Astrocyte of the spinal cord (primary cell): Measurements from ENCODE around the gene TADA2B.
"Not testable (repeated sequence)": the region's sequence is repeated elsewhere in the genome, so short reads cannot be mapped to it uniquely, and the experiment has no call there.

Experiments used
- DNase-seq: peaks from one replicate; pipeline ENCODE4 v3.0.0; 2011; ENCODE audit warnings: low read depth, low spot score
- H3K4me3 ChIP-seq: 2 replicates; pipeline ENCODE4 v1.5.1; 2011; ENCODE audit warnings: low read depth, mild to moderate bottlenecking, low read length, moderate library complexity
- CTCF ChIP-seq: IDR thresholded peaks from 2 replicates; pipeline ENCODE4 v1.5.1; 2012; ENCODE audit warnings: low read depth, mild to moderate bottlenecking, low read length, inconsistent platforms
- in situ Hi-C: cut with HindIII; loops from 2 replicates; pipeline ENCODE4 v1.10.0; 2017; ENCODE audit warnings: low sequenced_read_pairs

Gene TADA2B

GRCh38 chr4:7092026-7092425 is 48.9 kb downstream of the TADA2B start:
- no peak for DNase-seq
- in situ Hi-C loops: no loop called here
- TF ChIP-seq CTCF: no peak
- H3K4me3 ChIP-seq: no peak overlapping the region

GRCh38 chr4:7094916-7095315 is 51.7 kb downstream of the TADA2B start:
- no peak for DNase-seq
- no peak for TF ChIP-seq CTCF
- no peak overlapping the region for H3K4me3 ChIP-seq
- in situ Hi-C loops: no loop called here

GRCh38 chr4:7095611-7096155 is 52.5 kb downstream of the TADA2B start:
- in situ Hi-C loops: no loop called here
- no peak for DNase-seq
- H3K4me3 ChIP-seq: no peak overlapping the region
- TF ChIP-seq CTCF: no peak

- in situ Hi-C loops: no loop called here
- no peak for DNase-seq
- no peak overlapping the region for H3K4me3 ChIP-seq
Measured at GRCh38 chr4:7096236-7096635, 53.1 kb downstream of the TADA2B start.

GRCh38 chr4:7101692-7102515 is 58.7 kb downstream of the TADA2B start:
- in situ Hi-C loops: no loop called here
- H3K4me3 ChIP-seq: peak overlapping the region; percentile 12
- TF ChIP-seq CTCF: peak; percentile 89
- DNase-seq: peak; percentile 61

More at GRCh38 chr4:7096236-7096635, 53.1 kb downstream of the TADA2B start:
- TF ChIP-seq CTCF: no peak

- DNase-seq, in situ Hi-C loops: not testable (repeated sequence)
- H3K4me3 ChIP-seq: peak overlapping the region; percentile 62
Measured at GRCh38 chr4:7102516-7102909, 59.3 kb downstream of the TADA2B start.

- in situ Hi-C loops: no loop called here
- no peak for TF ChIP-seq CTCF
- H3K4me3 ChIP-seq: peak overlapping the region; percentile 62
- peak; percentile 67 for DNase-seq
Measured at GRCh38 chr4:7103031-7103606, 59.9 kb downstream of the TADA2B start.
